AG09309 (cell line): ENCODE results near the gene ZNF804B.
"Not testable (repeated sequence)": the region's sequence is repeated elsewhere in the genome, so short reads cannot be mapped to it uniquely, and the experiment has no call there.

Source experiments
- DNase-seq: peaks from one replicate; pipeline ENCODE4 v3.0.0-alpha.2; 2010; ENCODE audit warnings: low read depth
- H3K4me3 ChIP-seq: 2 replicates; pipeline ENCODE4 v1.5.1; 2011; ENCODE audit warnings: mild to moderate bottlenecking, low read depth, low read length, moderate library complexity; ENCODE audit not compliant: control insufficient read depth
- TF ChIP-seq, protein P1 (sequence below): IDR thresholded peaks from 2 replicates; pipeline ENCODE4 v1.5.1; 2011; ENCODE audit warnings: mild to moderate bottlenecking, low read depth, low read length, inconsistent platforms; ENCODE audit not compliant: insufficient read depth, control insufficient read depth; ENCODE audit errors: missing control alignments

ZNF804B gene

GRCh38 chr7:89165421-89165820 lies 405.9 kb downstream of the ZNF804B start:
- no peak overlapping the region for H3K4me3 ChIP-seq
- TF ChIP-seq, protein P1, sequence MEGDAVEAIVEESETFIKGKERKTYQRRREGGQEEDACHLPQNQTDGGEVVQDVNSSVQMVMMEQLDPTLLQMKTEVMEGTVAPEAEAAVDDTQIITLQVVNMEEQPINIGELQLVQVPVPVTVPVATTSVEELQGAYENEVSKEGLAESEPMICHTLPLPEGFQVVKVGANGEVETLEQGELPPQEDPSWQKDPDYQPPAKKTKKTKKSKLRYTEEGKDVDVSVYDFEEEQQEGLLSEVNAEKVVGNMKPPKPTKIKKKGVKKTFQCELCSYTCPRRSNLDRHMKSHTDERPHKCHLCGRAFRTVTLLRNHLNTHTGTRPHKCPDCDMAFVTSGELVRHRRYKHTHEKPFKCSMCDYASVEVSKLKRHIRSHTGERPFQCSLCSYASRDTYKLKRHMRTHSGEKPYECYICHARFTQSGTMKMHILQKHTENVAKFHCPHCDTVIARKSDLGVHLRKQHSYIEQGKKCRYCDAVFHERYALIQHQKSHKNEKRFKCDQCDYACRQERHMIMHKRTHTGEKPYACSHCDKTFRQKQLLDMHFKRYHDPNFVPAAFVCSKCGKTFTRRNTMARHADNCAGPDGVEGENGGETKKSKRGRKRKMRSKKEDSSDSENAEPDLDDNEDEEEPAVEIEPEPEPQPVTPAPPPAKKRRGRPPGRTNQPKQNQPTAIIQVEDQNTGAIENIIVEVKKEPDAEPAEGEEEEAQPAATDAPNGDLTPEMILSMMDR, result no peak
- no peak for DNase-seq

DNA sequence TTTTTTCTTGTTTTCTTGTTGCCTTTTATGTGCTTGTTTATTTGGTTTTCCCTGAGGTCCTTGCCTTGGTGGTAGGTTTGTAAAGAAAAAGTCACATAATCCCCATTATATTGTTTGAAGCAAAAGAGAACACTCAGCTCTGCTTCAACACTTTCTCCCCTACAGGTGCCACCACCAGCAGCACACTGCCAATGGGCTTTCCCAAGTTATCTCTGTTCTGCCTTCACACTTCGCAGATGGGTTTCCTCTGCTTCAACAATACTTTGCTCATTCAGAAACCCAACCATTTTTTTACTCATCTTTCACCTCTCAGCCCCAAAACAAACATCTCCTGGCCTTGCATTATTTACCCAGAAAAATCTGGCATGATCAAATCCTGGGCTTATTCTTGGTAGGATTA lies 411.1 kb downstream of the ZNF804B start:
- TF ChIP-seq, protein P1, result no peak
- DNase-seq, result no peak
- H3K4me3 ChIP-seq, result no peak overlapping the region

DNA sequence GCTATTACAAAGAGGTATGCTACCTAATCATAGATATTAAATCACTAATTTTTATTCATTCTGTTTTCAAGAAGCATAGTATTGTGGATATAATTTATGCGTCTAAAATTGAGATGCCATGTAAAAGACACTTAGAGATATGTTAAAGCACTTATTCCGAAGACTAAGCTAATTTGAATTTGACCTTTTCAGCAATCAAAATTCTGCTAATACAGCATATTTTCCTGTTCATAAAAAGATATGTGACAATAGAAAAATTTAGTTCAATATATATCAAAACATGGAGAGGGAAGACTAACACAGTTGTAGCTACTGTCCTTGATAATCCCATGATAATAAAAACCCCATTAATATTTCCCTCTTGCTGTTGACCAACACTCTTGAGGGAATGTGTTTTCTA lies 422.6 kb downstream of the ZNF804B start:
- DNase-seq, result no peak
- TF ChIP-seq, protein P1, result no peak
- no peak overlapping the region for H3K4me3 ChIP-seq

GRCh38 chr7:89183712-89184111 lies 424.2 kb downstream of the ZNF804B start:
- TF ChIP-seq, protein P1, result no peak
- no peak for DNase-seq
- H3K4me3 ChIP-seq, result no peak overlapping the region

GRCh38 chr7:89200758-89201157 lies 441.3 kb downstream of the ZNF804B start:
- DNase-seq, result no peak
- H3K4me3 ChIP-seq, result no peak overlapping the region
- TF ChIP-seq, protein P1, result no peak

DNA sequence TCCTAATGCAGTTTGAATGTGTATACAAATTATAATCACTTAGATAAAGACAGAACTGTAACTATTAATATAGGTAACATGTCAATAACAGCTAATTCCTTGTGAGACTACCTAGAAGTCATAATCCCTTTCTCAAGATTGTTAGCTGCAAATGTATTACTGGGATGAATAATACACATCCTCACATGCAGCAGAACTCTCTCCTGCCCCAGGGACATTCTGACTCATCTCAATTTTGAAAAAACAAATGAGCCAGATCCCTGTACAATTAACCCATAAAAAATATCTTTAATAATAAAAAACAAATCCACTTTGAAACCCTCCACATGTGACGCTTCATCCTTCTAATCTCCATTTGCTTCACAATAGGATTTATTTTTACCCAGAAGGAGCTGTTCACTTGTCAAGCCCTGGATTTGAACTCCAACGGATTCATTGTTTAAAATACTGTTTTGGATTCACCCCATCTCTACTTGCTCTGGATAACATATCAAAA lies 464.4 kb downstream of the ZNF804B start:
- no peak for DNase-seq
- TF ChIP-seq, protein P1, result no peak
- no peak overlapping the region for H3K4me3 ChIP-seq

DNA sequence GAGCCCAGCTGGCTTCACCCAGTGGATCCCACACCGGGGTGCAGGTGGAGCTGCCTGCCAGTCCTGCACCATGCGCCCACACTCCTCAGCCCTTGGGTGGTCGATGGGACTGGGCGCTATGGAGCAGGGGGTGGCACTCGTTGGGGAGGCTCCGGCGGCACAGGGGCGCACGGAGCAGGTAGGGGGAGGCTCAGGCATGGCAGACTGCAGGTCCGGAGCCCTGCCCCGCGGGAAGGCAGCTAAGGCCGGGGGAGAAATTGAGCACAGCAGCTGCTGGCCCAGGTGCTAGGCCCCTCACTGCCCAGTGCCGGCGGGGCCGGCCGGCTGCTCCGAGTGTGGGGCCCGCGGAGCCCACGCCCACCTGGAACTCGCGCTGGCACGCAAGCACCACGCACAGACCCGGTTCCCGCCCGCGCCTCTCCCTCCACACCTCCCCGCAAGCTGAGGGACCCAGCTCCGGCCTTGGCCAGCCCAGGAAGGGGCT lies 469.2 kb downstream of the ZNF804B start:
- DNase-seq, H3K4me3 ChIP-seq: not testable (repeated sequence)
